ENCODE results near the gene SLC48A1.

- TF ChIP-seq CTCF (IDR thresholded peaks at IDR 0.05), result no peak
- no peak for TF ChIP-seq POLR2A (IDR thresholded peaks at IDR 0.05)
Observed at GRCh38 chr12:47789141-47789540, 16.1 kb downstream of the SLC48A1 start.
